Muscle layer of duodenum (tissue), 2 donors: Measurements from ENCODE around the gene DOK7.

Source experiments
- H3K27ac ChIP-seq: one replicate; pipeline ENCODE4 v1.7.0; 2013; ENCODE audit warnings: mild to moderate bottlenecking, low read length
- H3K27me3 ChIP-seq: one replicate; pipeline ENCODE4 v1.7.0; 2013; ENCODE audit warnings: low read depth, mild to moderate bottlenecking, control low read depth, low read length
- H3K36me3 ChIP-seq, 2 donors: one replicate each; pipeline ENCODE4 v1.7.0; 2013; ENCODE audit warnings: low read length in 2 of 2, control low read depth in 1 of 2, mild to moderate bottlenecking in 1 of 2; ENCODE audit not compliant: insufficient read depth in 2 of 2, control insufficient read depth in 1 of 2
- H3K4me1 ChIP-seq, 2 donors: one replicate each; pipeline ENCODE4 v1.7.0; 2013; ENCODE audit warnings: low read length in 2 of 2, mild to moderate bottlenecking in 2 of 2, control low read depth in 1 of 2, moderate library complexity in 1 of 2; ENCODE audit not compliant: insufficient read depth in 2 of 2, control insufficient read depth in 1 of 2
- H3K4me3 ChIP-seq, 2 donors: one replicate each; pipeline ENCODE4 v1.7.0; 2013; ENCODE audit warnings: low read length in 2 of 2, low read depth in 1 of 2, mild to moderate bottlenecking in 1 of 2
- H3K9me3 ChIP-seq, 2 donors: one replicate each; pipeline ENCODE4 v1.7.0; 2013; ENCODE audit warnings: low read length in 2 of 2, control low read depth in 1 of 2, mild to moderate bottlenecking in 1 of 2; ENCODE audit not compliant: control insufficient read depth in 1 of 2
- donor health status: healthy.

The DOK7 gene

DNA sequence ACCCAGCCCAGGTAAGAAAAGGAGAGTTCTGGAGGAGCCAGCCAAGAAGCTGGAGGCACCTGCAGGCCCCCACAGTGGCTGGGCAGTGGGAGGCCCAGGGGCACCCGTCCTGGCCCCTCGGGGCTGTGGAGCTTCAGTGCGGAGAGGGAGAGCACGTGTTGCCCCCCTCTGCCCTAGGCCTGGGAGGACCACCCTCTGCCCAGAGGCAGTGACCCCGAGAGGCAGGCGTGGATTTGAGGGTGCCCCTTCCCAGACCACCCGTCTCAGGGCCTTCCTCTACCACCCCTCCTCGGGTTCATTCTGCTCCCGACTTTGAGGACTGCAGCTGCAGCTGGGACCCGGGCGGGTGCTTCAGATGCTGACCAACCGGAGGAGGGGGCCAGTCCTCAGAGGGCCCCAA, 33.5 kb upstream of the DOK7 start:
- Histone ChIP-seq H3K36me3 (peaks cover 7 to 30% of the 10 kb centered on the region in 2 donors), H3K27me3 (no peaks in the 10 kb centered on the region), H3K9me3 (no peaks in the 10 kb centered on the region), H3K4me1 (no peaks in the 10 kb centered on the region), H3K27ac (no peak overlapping the region), H3K4me3 (no peak overlapping the region)

DNA sequence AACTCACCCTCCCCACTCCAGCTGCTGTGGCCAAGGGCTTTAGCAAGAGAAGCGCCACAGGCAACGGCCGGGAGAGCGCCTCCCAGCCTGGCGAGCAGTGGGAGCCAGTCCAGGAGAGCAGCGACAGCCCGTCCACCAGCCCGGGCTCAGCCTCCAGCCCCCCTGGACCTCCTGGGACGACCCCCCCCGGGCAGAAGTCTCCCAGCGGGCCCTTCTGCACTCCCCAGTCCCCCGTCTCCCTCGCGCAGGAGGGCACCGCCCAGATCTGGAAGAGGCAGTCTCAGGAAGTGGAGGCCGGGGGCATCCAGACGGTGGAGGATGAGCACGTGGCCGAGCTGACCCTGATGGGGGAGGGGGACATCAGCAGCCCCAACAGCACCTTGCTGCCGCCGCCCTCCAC, 32.6 kb upstream of the DOK7 start:
- H3K9me3 ChIP-seq: no peaks in the 10 kb centered on the region
- no peak overlapping the region for H3K4me3 ChIP-seq
- H3K36me3 ChIP-seq: peaks cover 4 to 30% of the 10 kb centered on the region in 2 donors
- H3K27me3 ChIP-seq: no peaks in the 10 kb centered on the region
- H3K27ac ChIP-seq: no peak overlapping the region
- H3K4me1 ChIP-seq: no peaks in the 10 kb centered on the region

DNA sequence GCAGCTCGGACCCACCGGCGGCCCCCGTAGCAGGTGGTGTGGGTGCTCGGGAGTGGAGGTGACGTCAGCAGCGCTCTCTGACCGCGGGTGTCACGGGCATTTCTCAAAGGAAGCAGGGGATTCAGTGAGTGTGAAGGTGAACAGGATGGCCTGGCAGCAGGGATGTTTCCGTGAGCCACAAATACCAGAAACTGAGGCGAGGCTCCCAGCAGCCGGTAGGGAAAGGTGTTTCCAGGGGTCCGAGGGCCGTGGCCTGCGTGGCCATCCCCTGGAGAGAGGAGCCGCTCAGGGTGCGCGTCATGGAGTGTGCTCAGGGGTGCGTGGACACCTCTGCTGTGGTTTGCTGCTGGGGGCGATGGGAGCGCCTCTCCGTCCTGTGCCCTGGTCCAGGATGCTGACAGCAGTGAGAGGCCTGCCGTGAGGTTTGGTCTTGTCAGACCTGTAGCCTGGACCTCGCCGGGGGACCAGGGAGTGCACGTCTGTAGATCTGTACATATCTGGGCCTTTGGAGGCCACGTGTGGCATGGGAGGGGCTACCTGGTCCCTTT, 31.6 kb upstream of the DOK7 start:
- no peak overlapping the region for H3K4me3 ChIP-seq
- H3K4me1 ChIP-seq: no peaks in the 10 kb centered on the region
- H3K36me3 ChIP-seq: peaks cover 4 to 30% of the 10 kb centered on the region in 2 donors
- no peaks in the 10 kb centered on the region for H3K27me3 ChIP-seq
- H3K9me3 ChIP-seq: no peaks in the 10 kb centered on the region
- no peak overlapping the region for H3K27ac ChIP-seq

DNA sequence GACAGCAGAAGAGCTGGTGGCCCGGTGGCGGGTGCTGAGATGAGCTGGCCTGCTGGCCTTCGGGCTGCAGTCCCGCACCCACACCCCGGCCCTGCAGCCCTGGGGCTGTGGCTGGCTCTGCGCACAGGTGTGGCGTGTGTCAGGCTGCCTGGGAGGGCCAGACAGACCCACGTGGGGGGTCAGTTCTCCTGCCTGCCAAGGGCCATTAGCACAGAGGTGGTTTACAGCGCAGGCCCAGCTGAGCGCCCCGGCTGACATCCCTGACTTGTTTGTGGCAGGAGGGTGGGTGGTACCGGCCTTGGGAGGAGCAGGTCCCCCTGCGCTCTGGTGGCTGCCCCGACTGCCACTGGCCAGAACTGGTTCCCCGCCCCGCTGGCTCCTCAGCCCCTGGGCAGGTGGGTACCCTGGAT, 30.7 kb upstream of the DOK7 start:
- no peaks in the 10 kb centered on the region for H3K9me3 ChIP-seq
- peaks cover 4 to 30% of the 10 kb centered on the region in 2 donors for H3K36me3 ChIP-seq
- H3K27ac ChIP-seq: no peak overlapping the region
- H3K4me3 ChIP-seq: no peak overlapping the region
- H3K27me3 ChIP-seq: no peaks in the 10 kb centered on the region
- no peaks in the 10 kb centered on the region for H3K4me1 ChIP-seq

DNA sequence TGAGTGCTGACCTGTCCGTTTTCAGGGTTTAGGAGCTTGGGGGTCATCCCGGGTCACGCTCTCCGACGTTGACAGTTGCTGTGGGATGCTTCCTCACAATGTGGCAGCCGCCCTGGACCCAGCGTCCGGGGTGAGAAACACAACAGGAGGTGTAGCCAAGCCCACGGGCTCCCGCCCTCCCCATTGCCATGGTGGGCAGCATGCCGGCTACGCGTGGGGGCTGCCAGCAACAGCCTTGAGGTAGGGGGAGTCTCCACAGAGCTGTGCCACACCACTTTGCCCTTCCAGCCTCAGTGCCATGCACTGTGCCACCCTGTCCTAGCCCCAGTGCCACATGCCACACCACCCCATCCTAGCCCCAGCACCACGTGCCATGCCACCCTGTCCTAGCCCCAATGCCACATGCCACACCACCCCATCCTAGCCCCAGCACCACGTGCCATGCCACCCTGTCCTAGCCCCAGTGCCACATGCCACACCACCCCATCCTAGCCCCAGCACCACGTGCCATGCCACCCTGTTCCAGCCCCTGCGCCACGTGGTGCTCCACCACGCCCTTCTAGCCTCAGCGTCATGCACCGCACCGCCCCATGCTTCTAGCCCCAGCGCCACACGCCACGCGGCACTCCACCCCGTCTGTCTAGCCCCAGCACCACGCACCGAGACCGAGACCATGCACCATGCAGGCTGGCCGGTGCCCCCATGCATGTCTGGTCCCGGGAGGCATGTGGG, 29.8 kb upstream of the DOK7 start:
- H3K27me3 ChIP-seq: no peaks in the 10 kb centered on the region
- H3K36me3 ChIP-seq: peaks cover 4 to 30% of the 10 kb centered on the region in 2 donors
- no peaks in the 10 kb centered on the region for H3K4me1 ChIP-seq
- no peak overlapping the region for H3K4me3 ChIP-seq
- H3K27ac ChIP-seq: no peak overlapping the region
- H3K9me3 ChIP-seq: no peaks in the 10 kb centered on the region

DNA sequence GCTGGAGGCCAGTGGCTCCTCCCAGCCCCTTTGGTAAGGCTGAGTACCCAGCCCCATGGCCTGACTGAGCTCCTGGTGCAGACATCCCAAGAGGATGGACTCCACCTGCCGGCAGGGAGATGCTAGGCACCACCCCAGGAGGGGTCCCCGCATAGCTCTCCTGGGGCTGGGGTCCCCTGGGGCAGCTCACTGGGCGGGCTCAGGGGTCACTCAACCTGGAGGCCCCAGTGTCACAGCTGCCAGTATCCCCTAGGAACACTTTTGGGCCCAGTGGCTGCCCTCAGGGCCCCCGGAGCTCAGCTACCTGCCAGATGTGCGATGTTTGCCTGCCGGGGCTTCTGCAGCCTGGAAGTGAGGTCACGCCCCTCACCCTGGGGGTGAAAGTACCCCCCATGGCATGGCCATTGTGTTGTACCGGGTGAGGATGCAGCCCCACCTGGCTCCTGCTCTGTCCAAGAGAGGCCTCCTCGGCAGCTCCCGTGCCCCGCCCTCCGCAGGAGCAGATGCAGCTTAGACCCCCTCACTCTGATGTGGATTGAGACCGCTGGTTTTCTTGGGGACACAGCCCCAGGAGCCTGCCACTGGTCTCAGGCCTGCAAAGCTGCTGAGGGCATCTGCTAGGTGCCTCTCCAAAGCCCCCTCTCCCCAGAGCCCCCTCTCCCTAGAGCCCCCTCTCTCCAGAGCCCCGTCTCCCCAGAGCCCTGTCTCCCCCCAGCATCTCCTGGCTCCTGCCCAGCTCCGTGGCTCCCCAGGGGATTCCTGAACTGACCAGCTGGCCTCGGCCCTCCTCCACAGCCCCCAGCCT, 28.0 kb upstream of the DOK7 start:
- Histone ChIP-seq H3K4me3 (no peak overlapping the region), H3K27me3 (no peaks in the 10 kb centered on the region), H3K9me3 (no peaks in the 10 kb centered on the region), H3K36me3 (peaks cover 4 to 13% of the 10 kb centered on the region in 2 donors), H3K27ac (no peak overlapping the region), H3K4me1 (no peaks in the 10 kb centered on the region)

DNA sequence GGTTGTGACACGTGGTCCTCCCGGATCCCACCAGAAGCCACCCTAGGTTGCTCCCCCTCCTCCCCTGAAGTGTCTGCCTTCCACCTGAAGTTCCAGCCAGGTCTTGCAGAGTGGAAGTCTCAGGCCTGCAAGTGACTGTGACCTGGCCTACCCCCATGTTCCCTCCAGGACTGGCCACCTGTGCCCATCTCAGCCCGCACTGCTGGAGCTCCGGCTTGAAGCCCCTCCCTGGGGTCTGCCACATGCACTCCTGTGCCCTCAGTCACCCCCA, 27.5 kb upstream of the DOK7 start:
- Histone ChIP-seq H3K36me3 (peaks cover 4 to 13% of the 10 kb centered on the region in 2 donors), H3K4me3 (no peak overlapping the region), H3K9me3 (no peaks in the 10 kb centered on the region), H3K4me1 (no peaks in the 10 kb centered on the region), H3K27ac (no peak overlapping the region), H3K27me3 (no peaks in the 10 kb centered on the region)

DNA sequence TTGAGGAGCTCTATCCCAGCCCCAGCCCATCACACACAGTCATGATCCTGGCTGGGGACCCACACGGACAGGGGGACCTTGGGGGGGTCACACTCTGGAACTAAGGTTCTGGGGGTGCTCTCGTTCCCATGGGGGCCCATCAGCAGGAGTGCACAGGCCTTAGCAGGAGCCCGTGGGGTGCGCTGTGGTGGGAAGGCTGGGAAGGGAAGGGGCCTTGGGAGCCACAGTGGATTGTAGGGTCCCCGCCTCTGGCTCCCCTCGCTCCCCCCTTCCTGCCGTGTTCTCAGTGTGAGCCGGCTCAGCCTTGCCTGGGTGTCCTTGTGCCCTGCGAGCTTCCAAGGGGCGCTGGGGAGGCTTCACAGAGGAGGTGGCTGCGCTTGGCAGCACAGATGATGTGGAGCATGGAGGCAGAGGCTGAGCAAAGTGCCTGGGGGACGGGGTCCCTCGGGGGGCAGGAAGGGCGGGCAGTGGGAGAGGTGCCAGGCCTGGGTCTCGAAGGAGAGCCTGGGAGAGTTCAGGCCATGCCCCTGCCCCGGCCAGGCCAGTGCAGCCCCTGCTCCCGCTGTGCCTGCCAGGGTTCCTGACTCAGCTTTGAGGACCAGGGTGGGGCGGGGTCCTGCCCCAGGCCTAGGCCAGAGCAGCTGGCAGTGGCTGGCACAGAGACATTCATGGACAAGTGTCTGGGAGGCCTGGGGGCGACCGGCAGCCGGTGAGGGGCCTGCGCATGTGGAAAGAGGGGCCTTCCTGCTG, 26.9 kb upstream of the DOK7 start:
- Histone ChIP-seq H3K4me3 (no peak overlapping the region), H3K27ac (no peak overlapping the region), H3K4me1 (no peaks in the 10 kb centered on the region), H3K9me3 (no peaks in the 10 kb centered on the region), H3K36me3 (peaks cover 0 to 8% of the 10 kb centered on the region in 2 donors), H3K27me3 (no peaks in the 10 kb centered on the region)

DNA sequence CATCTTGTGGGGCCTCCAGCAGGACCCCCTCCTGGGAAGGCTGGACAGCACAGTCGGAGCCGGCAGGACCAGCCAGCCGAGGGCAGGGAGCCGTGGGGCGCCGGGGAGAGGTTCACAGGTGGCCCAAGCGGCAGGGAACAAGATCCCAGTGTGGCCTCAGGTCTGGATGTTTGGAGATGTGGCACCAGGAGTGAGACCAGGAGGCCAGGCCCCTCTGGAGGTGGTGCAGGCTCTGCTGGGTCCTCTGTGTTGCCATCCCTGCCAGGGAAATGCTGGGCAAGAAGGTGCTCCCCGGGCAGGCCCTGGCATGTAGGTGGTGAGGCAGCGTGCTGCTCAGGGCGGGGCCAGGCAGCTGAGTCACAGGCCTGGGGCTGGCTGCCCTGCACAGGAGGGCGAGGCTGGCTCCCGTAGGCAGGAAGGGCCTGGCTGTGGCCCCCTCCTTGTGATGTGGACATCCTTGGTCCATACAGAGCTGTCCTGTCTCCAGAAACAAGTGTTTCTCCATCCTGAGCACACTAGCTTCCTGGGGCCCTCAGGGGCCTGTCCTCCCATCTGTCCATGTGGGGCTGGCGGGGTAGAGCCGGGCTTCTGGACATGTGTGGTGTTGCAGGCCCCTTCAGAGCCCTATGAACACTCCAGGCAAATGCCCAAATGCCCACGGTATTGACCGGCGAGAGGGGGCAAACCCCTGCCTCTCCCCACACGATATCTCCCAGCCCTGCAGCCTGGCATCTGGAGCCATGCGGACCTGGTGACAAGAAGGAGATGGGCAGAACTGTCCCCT, 26.1 kb upstream of the DOK7 start:
- no peak overlapping the region for H3K4me3 ChIP-seq
- H3K27me3 ChIP-seq: no peaks in the 10 kb centered on the region
- no peaks in the 10 kb centered on the region for H3K4me1 ChIP-seq
- no peaks in the 10 kb centered on the region for H3K9me3 ChIP-seq
- peaks cover 0 to under 1% of the 10 kb centered on the region in 2 donors for H3K36me3 ChIP-seq
- H3K27ac ChIP-seq: no peak overlapping the region

DNA sequence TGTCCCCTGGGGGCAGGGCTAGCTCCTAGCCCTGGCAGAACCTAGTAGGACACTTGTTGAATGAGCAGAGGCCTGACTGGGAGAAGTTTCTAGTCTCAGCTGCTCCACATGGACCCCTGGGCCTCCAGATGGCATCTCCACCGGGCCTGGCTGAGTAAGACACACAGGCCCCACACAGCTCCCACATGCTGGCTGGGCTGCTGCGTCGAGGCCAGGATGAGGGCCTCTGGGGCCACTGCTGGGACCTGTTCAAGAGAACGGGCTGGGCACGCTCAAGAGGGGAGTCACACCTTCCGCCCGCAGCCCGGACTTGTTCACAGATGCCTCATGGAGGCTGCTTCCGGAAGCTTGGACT, 25.5 kb upstream of the DOK7 start:
- Histone ChIP-seq H3K4me3 (no peak overlapping the region), H3K36me3 (no peaks in the 10 kb centered on the region)

More for the DNA sequence above, 25.5 kb upstream of the DOK7 start:
- H3K27ac ChIP-seq: no peak overlapping the region
- no peaks in the 10 kb centered on the region for H3K4me1 ChIP-seq
- no peaks in the 10 kb centered on the region for H3K27me3 ChIP-seq
- no peaks in the 10 kb centered on the region for H3K9me3 ChIP-seq
